HPDE6-E6E7 (cell line): ENCODE results near the gene MYO1E.
"Not testable (repeated sequence)": the region's sequence is repeated elsewhere in the genome, so short reads cannot be mapped to it uniquely, and the experiment has no call there.

ENCODE experiments used
- DNase-seq: peaks from one replicate; pipeline ENCODE4 v3.0.0; 2011; ENCODE audit warnings: missing footprints; ENCODE audit errors: extremely low spot score

Gene MYO1E

DNA sequence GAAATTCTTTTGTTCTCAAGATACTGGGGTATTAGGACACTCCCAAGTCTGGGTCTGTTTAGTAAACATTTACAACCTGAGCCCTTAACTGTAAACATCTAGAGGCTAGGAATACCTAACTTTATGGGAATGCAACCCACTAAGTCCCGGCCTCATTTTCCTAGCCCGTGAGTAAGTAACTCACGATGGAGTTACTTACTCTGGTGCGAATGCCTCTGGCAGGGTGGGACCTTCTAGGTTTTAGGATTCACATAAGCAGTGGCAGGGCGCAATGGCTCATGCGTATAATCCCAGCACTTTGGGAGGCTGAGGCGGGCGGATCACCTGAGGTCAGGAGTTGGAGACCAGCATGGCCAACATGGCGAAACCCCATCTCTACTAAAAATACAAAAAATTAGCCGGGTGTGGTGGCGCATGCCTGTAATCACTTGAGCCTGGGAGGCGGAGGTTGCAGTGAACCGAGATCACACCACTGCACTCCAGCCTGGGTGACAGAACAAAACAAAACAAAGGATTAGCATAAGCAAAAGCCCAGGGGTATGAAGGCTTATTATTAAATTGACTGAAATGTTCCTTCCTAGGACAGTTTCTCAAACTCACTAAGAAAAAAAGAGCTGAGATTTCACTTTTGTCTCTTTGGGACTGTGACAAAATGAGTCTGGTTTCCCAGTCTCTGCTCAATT is 14.7 kb upstream of the MYO1E start:
- not testable (repeated sequence) for DNase-seq

- DNase-seq: no peak
These were observed 12.5 kb upstream of the MYO1E start for GRCh38 chr15:59385171-59385570.

DNA sequence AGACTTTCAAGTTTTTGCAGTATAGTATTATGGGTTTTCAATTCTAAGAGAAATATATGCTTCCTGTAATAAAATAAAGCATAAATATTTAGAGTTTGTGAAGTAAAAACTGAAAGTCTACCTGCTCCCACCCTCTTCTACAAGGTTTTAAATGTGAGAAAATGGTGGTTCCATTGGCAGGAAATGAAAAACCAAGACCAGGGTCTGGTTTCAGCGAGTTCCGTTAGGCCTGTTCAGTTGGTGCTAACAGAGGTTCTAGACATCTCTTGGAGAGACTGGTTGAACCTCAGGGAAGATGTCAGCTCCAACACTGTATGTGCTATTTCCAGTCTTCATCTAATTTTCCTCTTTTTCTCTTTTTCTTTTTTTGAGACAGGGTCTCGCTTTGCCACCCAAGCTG is 11.8 kb upstream of the MYO1E start:
- DNase-seq: no peak

GRCh38 chr15:59380902-59381610 is 8.4 kb upstream of the MYO1E start:
- no peak for DNase-seq

DNA sequence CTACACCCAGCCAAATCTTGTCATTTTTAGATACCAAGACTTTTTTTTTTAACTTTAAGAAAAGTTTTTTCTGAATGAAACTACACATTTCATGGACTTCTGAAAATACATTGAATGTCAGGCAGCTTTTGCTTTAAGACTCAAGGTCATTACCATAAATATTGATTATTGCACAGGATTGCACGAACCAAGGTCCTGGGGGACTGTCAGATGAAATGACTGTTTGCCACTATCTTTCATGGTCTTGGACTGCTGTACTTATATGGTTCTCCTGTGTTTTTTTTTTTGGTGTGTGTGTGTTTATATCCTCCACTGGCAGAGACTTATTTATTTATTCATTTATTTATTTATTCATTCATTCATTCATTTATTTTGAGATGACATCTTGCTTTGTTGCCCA is 6.9 kb upstream of the MYO1E start:
- no peak for DNase-seq

GRCh38 chr15:59378855-59379254 is 6.2 kb upstream of the MYO1E start:
- no peak for DNase-seq

DNA sequence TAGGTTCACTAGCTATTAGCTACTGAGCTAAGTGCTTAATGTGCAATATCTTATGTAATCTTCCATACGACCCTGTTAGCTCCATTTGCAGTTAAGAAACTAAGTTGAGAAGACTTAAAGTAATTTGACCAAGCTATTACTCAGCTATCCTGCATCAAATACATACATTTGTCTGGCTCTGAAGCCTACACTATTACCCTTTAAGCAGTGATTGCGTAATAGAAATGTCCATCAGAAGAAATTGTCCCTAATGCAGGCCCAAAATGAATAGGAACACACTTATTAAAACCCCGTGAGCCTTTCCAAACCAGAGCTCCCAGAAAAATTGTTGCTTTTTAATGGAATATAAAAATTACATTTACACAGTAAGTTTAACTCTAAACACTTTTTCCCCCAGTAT is 5.3 kb upstream of the MYO1E start:
- DNase-seq: no peak

GRCh38 chr15:59376733-59377132 is 4.1 kb upstream of the MYO1E start:
- no peak for DNase-seq

DNA sequence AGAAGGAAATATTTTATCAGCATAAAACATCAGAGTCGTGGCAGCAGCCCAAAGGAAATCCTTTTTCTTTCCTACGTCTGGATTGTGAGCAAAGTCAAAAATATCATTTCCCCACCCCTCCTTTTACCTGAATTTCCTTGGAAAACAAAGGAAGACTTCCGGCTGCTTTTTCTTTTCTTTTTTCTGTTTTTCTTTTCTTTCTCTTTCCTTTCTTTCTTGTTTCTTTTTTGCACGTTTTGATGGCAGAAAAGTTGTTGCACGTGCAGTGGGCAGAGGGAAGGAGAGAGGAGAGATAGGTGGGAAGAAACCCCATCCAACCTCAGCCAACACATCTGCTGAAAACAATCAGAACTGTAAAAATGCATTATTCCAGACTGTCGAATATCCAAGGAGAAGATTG is 544 bp upstream of the MYO1E start:
- DNase-seq: no peak

DNA sequence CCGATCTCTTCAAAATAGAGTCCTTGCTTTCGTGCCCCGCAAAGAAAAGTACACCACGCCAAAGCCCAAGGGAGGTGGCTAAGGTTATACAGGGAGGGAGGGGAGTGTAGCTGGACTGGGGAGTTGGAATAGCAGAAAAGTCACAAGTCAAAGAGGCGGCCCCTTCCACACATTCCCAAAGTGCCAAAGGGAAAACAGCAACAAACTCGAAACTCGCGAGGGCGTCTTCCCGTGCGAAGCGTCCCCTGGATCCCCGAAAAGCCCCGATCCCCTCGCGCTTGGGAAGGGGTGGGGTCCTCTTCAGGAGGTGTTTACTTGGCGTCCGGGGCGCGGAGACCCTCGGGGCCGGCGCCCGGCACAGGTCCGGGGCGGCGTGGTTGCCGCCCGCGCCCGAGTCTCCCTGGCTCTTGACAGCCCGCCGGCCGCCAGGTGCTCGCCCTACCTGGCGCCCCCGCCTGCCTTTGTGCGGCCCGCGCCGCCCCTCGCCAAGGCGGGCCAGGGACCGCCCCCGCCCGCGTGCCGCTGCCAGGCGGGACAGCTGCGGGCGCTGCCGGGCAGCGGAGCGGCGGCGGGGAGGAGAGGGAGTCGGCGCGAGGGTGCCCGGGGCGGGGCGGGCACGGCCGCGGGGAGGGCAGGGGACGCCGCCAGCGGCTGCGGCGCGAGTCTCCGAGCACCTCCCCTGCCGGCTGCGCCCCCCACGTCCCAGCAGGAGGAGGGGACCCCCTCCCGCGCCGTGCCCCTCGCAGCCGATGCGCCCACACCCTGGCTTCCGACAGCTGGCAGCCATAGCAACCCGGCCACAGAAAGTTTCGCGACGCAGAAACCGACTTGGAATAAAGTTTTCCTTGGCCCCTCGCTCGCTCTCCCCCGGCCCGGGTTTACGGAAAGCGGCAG is 966 bp downstream of the MYO1E start:
- no peak for DNase-seq

DNA sequence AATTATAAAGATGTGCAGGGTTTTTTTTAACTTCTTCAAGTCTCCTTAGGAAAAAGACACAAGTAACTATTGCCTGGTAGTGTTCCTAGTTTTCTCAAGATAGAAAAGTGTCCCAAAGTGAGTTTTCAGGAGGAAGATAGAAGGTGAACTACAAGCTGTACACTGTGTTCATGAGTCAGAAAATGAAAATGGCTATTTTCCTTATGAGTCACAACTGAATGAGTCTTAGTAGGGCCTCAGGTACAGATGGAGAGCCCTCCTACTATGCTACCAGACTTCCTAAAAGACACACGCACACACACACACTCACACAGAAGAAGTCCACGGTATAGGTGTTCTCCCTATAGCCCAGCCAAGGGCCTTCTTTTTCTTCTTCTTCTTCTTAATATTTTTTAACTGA is 3.1 kb downstream of the MYO1E start:
- no peak for DNase-seq

DNA sequence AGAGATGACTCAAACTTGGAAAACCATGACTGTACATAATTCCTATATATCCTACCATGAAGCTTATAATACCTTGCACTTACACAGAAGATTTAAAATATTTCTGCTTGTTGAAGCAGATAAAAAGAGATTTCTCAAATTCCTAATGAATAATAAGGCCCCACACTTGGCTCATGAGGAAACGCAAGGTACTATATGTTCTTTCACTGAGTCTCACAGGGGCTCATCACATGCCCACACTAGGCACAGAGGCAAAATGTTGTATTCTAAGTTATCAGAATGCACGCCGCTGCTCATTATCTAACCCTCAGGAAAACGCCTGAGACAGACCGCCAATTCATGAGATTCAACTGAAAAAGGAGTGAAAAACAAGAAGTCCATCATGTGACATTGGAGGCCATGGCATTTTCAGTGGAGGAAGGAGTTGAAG is 5.6 kb downstream of the MYO1E start:
- no peak for DNase-seq

- no peak for DNase-seq
These were observed 6.2 kb downstream of the MYO1E start for GRCh38 chr15:59366333-59367021.

GRCh38 chr15:59364248-59364647 is 8.4 kb downstream of the MYO1E start:
- no peak for DNase-seq

DNA sequence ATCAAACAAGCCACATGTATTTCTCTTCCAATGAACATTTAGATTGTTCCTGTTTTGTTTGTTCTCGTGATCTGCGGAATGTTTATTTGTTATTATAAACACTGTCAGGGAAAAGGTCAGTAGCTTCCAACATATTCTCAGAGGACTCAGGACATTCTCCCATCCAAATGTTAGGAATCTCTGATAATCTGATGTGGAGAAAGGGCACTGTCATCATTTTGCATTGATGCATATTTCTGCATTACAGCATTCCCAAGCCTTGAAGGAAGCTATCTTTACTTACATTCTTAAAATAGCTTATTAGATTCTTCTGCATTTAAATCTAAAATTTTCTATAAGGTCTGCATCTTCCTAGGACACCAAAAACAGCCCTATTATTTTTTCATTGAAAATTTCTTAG is 10.3 kb downstream of the MYO1E start:
- DNase-seq: no peak

GRCh38 chr15:59360896-59361295 is 11.8 kb downstream of the MYO1E start:
- no peak for DNase-seq

DNA sequence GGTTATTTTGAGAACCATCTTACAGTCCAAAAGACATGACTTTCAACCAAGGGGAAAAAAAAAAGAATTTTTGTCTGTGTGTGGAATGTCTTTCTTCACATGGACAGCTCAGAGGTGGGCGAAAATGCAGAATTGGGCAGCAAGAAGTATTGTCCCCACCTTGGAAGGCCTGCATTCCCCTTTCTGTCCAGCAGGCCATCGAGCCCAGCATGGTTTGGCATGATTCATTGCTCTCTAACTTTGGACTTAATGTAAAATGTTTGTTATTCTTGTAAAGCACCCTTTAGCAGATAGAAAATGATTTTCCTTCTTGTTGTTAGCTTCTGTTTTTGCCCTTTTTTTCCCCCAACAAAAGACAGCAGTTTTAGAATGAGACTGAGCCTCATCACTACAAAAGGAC is 12.4 kb downstream of the MYO1E start:
- DNase-seq: no peak

DNA sequence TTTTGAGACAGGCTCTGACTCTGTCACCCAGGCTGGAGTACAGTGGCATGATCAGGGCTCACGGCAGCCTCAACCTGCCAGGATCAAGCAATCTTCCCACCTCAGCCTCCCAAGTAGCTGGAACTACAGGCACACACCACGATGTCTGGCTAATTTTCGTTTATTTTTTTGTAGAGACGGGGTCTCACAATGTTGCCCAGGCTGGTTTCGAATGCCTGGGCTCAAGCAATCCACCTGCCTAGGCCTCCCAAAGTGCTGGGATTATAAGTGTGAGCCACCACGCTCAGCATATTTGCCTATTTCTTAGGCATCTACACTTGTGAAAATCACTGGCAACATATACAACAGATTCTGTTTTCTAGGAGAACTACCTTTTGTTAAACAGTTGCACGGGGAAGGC is 16.9 kb downstream of the MYO1E start:
- no peak for DNase-seq

GRCh38 chr15:59354417-59355031 is 18.1 kb downstream of the MYO1E start:
- DNase-seq: no peak

DNA sequence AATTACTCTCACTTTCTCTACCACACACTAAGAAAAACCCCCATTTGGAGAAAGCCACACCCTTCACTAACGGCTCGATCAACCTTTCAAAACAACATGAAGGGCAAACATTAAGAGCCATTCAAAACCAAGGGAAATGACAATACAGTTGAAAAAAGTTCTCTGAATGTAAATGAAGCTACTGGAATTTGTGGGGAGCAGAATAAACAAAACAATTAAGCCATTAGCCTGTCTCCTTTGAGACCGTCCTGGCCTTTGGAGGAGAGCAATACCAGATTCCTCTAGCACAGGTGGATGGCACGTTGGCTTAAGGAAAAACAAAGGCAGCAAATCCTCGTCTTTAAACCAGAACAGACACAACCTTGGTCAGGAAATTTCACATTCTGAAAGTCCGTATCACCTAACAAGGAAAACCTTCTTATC is 18.7 kb downstream of the MYO1E start:
- no peak for DNase-seq

GRCh38 chr15:59352683-59353082 is 20.0 kb downstream of the MYO1E start:
- no peak for DNase-seq

GRCh38 chr15:59352189-59352588 is 20.5 kb downstream of the MYO1E start:
- DNase-seq: no peak
